WTC11 (cell line): Measurements from ENCODE around the gene RASSF1.
A peak's percentile ranks its signal among the peaks of the same experiment; 100 is the strongest.

Experiments
- ELF4 ChIP-seq: sonication (generic); formaldehyde crosslinking; IDR thresholded peaks from 2 replicates; pipeline ENCODE4 v1.8.1; 2022; ENCODE audit warnings: low read depth, mild to moderate bottlenecking, moderate library complexity, missing genetic modification reagents
- FOXK1 ChIP-seq: sonication (generic); formaldehyde crosslinking; IDR thresholded peaks from 2 replicates; pipeline ENCODE4 v1.8.0; 2022; ENCODE audit warnings: mild to moderate bottlenecking, moderate library complexity, missing genetic modification reagents
- JUN ChIP-seq: sonication (generic); formaldehyde crosslinking; IDR thresholded peaks from 2 replicates; pipeline ENCODE4 v1.8.0; 2023; ENCODE audit warnings: mild to moderate bottlenecking, missing genetic modification reagents
- SP1 ChIP-seq: sonication (generic); formaldehyde crosslinking; conservative IDR thresholded peaks from 2 replicates; pipeline ENCODE4 v1.8.1; 2022; ENCODE audit warnings: missing genetic modification reagents
- ZBTB21 ChIP-seq: sonication (generic); formaldehyde crosslinking; IDR thresholded peaks from 2 replicates; pipeline ENCODE4 v1.8.1; 2023; ENCODE audit warnings: mild to moderate bottlenecking, missing genetic modification reagents, borderline replicate concordance
- ZBTB43 ChIP-seq: sonication (generic); formaldehyde crosslinking; IDR thresholded peaks from 2 replicates; pipeline ENCODE4 v1.8.1; 2023; ENCODE audit warnings: mild to moderate bottlenecking, missing genetic modification reagents
- ZNF138 ChIP-seq: sonication (generic); formaldehyde crosslinking; conservative IDR thresholded peaks from 2 replicates; pipeline ENCODE4 v1.8.1; 2022; ENCODE audit warnings: mild to moderate bottlenecking, moderate library complexity, missing genetic modification reagents
- TF ChIP-seq, protein P1 (sequence below): fragments of 200-600 bp; IDR thresholded peaks from 2 replicates; pipeline ENCODE4 v1.8.0; 2022; ENCODE audit warnings: antibody characterized with exemption
- TF ChIP-seq, protein P2 (sequence below): sonication (generic); formaldehyde crosslinking; conservative IDR thresholded peaks from 2 replicates; pipeline ENCODE4 v1.8.1; 2023; ENCODE audit warnings: mild to moderate bottlenecking, low read depth, missing genetic modification reagents, moderate library complexity
- TF ChIP-seq, protein P3 (sequence below): sonication (generic); formaldehyde crosslinking; IDR thresholded peaks from 2 replicates; pipeline ENCODE4 v1.8.1; 2022; ENCODE audit warnings: low read depth, missing genetic modification reagents, borderline replicate concordance
- TF ChIP-seq, protein P4 (sequence below): sonication (generic); formaldehyde crosslinking; conservative IDR thresholded peaks from 2 replicates; pipeline ENCODE4 v1.8.1; 2022; ENCODE audit warnings: mild to moderate bottlenecking, missing genetic modification reagents

DNA sequence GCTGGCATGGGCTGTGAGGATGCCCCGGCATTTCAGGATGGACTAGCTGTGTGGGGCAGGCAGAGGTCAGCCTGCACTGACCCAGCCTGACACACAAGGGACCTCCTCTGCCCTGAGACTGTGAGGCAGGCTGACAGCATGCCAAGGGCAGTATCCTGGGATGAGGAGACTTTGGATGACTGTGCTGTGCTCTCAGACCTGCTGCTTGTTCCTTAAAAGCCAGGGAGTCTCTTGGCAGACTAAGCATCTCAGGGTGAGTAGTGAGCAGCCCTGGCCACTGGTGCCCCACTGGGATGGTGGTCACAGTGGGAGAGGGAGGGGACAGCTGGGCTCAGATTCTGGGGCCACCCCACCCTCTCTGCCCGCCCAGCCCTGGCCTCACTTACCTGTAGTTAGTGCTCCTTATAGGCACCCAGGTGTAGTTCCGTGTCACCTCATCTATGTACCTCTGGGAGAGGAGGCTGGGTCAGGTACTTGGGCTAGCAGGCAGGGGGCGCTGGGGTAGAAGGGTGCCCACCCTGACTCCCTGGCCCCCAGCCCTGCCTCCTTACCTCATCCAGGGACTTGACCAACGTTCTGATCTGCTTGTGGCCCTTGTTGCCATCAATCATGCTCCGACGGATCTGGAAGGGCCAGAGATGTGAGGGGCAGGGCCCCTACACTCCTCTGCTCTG is 34.8 kb upstream of the RASSF1 start:
- no peak for TF ChIP-seq FOXK1 (CRISPR knock-in tag)
- no peak for TF ChIP-seq SP1
- TF ChIP-seq, protein P1, sequence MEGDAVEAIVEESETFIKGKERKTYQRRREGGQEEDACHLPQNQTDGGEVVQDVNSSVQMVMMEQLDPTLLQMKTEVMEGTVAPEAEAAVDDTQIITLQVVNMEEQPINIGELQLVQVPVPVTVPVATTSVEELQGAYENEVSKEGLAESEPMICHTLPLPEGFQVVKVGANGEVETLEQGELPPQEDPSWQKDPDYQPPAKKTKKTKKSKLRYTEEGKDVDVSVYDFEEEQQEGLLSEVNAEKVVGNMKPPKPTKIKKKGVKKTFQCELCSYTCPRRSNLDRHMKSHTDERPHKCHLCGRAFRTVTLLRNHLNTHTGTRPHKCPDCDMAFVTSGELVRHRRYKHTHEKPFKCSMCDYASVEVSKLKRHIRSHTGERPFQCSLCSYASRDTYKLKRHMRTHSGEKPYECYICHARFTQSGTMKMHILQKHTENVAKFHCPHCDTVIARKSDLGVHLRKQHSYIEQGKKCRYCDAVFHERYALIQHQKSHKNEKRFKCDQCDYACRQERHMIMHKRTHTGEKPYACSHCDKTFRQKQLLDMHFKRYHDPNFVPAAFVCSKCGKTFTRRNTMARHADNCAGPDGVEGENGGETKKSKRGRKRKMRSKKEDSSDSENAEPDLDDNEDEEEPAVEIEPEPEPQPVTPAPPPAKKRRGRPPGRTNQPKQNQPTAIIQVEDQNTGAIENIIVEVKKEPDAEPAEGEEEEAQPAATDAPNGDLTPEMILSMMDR: peak; percentile 25; the same call in 1 of the 2 replicates
- no peak for TF ChIP-seq ZBTB43 (CRISPR knock-in tag)
- TF ChIP-seq, protein P2, sequence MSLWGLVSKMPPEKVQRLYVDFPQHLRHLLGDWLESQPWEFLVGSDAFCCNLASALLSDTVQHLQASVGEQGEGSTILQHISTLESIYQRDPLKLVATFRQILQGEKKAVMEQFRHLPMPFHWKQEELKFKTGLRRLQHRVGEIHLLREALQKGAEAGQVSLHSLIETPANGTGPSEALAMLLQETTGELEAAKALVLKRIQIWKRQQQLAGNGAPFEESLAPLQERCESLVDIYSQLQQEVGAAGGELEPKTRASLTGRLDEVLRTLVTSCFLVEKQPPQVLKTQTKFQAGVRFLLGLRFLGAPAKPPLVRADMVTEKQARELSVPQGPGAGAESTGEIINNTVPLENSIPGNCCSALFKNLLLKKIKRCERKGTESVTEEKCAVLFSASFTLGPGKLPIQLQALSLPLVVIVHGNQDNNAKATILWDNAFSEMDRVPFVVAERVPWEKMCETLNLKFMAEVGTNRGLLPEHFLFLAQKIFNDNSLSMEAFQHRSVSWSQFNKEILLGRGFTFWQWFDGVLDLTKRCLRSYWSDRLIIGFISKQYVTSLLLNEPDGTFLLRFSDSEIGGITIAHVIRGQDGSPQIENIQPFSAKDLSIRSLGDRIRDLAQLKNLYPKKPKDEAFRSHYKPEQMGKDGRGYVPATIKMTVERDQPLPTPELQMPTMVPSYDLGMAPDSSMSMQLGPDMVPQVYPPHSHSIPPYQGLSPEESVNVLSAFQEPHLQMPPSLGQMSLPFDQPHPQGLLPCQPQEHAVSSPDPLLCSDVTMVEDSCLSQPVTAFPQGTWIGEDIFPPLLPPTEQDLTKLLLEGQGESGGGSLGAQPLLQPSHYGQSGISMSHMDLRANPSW (CRISPR knock-in tag): no peak
- TF ChIP-seq, protein P3, sequence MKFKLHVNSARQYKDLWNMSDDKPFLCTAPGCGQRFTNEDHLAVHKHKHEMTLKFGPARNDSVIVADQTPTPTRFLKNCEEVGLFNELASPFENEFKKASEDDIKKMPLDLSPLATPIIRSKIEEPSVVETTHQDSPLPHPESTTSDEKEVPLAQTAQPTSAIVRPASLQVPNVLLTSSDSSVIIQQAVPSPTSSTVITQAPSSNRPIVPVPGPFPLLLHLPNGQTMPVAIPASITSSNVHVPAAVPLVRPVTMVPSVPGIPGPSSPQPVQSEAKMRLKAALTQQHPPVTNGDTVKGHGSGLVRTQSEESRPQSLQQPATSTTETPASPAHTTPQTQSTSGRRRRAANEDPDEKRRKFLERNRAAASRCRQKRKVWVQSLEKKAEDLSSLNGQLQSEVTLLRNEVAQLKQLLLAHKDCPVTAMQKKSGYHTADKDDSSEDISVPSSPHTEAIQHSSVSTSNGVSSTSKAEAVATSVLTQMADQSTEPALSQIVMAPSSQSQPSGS (CRISPR knock-in tag): no peak
- no peak for TF ChIP-seq JUN (CRISPR knock-in tag)
- TF ChIP-seq ZNF138 (CRISPR knock-in tag): no peak
- TF ChIP-seq, protein P4, sequence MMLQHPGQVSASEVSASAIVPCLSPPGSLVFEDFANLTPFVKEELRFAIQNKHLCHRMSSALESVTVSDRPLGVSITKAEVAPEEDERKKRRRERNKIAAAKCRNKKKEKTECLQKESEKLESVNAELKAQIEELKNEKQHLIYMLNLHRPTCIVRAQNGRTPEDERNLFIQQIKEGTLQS: no peak
- TF ChIP-seq ELF4: no peak
- no peak for TF ChIP-seq ZBTB21 (CRISPR knock-in tag)
